HEK293T (cell line): ENCODE measurements around the gene MND1.

Experiments
- ELF4 ChIP-seq: fragments of 450-650 bp; IDR thresholded peaks from 2 replicates; pipeline ENCODE4 v1.6.1; 2017; ENCODE audit warnings: antibody characterized with exemption
- FOXK2 ChIP-seq: fragments of 450-650 bp; IDR thresholded peaks from 2 replicates; pipeline ENCODE4 v1.6.1; 2016; ENCODE audit warnings: mild to moderate bottlenecking
- FOXM1 ChIP-seq: fragments of 450-650 bp; IDR thresholded peaks from 2 replicates; pipeline ENCODE4 v1.6.1; 2017; ENCODE audit warnings: mild to moderate bottlenecking, borderline replicate concordance
- HDGF ChIP-seq: fragments of 450-650 bp; IDR thresholded peaks from 2 replicates; pipeline ENCODE4 v1.6.1; 2017; ENCODE audit warnings: antibody characterized with exemption, borderline replicate concordance
- LEF1 ChIP-seq: fragments of 450-650 bp; IDR thresholded peaks from 2 replicates; pipeline ENCODE4 v1.6.1; 2017; ENCODE audit warnings: mild to moderate bottlenecking, borderline replicate concordance
- PKNOX1 ChIP-seq: fragments of 450-650 bp; IDR thresholded peaks from 2 replicates; pipeline ENCODE4 v1.6.1; 2016
- SP1 ChIP-seq: fragments of 450-650 bp; IDR thresholded peaks from 2 replicates; pipeline ENCODE4 v1.6.1; 2017
- TARDBP ChIP-seq: fragments of 450-650 bp; IDR thresholded peaks from 2 replicates; pipeline ENCODE4 v1.6.1; 2016
- ZNF384 ChIP-seq: fragments of 450-650 bp; IDR thresholded peaks from 2 replicates; pipeline ENCODE4 v1.6.1; 2016

GRCh38 chr4:153398713-153399112 is 54.2 kb downstream of the MND1 start:
- TF ChIP-seq SP1 (no peak), TARDBP (no peak), HDGF (no peak), FOXK2 (no peak), PKNOX1 (no peak), FOXM1 (no peak), ELF4 (no peak), LEF1 (no peak), ZNF384 (no peak)
